Activated naive CD4-positive, alpha-beta T cell treated with anti-CD3 and anti-CD28 coated beads, Interleukin-2, amount 10 ng/mL, durations not matched to agents 7 days and 5 days (primary cell): ENCODE results near the gene FAR2.

Experiments used
- CTCF ChIA-PET: fragments of 350-600 bp; sonication (Branson Sonifier 250); formaldehyde crosslinking; loops from one replicate; lab custom pipeline; 2021; ENCODE audit warnings: antibody characterized with exemption; lab: Charles Lee
- DNase-seq: peaks from one replicate; pipeline ENCODE4 v3.0.0-alpha.2; 2020
- H3K27ac Mint-ChIP-seq: one replicate; pipeline ENCODE4 v1.8.0; 2021; ENCODE audit warnings: mild to moderate bottlenecking, moderate library complexity, mixed read lengths
- H3K27me3 Mint-ChIP-seq: one replicate; pipeline ENCODE4 v1.8.0; 2021; ENCODE audit warnings: mild to moderate bottlenecking, mixed read lengths
- H3K36me3 Mint-ChIP-seq: one replicate; pipeline ENCODE4 v1.8.0; 2021; ENCODE audit warnings: mixed read lengths
- H3K4me1 Mint-ChIP-seq: one replicate; pipeline ENCODE4 v1.8.0; 2021; ENCODE audit warnings: mixed read lengths
- H3K4me3 Mint-ChIP-seq: one replicate; pipeline ENCODE4 v1.8.0; 2021; ENCODE audit warnings: mild to moderate bottlenecking, moderate library complexity, mixed read lengths
- H3K9me3 Mint-ChIP-seq: one replicate; pipeline ENCODE4 v1.8.0; 2021; ENCODE audit warnings: mixed read lengths

Gene FAR2

GRCh38 chr12:29201746-29202145 is 52.7 kb downstream of the FAR2 start:
- Mint-ChIP-seq H3K4me1 (no peaks in the 10 kb centered on the region), H3K27me3 (no peaks in the 10 kb centered on the region), H3K27ac (no peak overlapping the region), H3K4me3 (no peak overlapping the region), H3K9me3 (peaks cover 7% of the 10 kb centered on the region), H3K36me3 (peaks cover 3% of the 10 kb centered on the region)
- DNase-seq: no peak
- CTCF ChIA-PET: no interaction called here

DNA sequence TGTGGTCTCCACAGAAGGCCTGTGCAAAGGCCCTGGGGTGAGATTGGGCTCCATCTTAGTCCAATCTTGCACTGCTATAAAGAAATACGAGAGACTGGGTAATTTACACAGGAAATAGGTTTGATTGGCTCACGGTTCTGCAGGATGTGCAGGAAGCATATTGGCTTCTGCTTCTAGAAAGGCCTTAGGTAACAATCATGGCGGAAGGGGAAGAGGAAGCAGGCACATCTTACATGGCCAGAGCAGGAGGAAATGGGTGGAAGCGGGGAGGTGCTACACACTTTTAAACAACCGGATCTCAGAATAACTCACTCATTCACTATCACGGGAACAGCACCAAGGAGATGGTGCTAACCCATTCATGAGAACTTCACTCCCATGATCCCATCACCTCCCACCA is 55.4 kb downstream of the FAR2 start:
- H3K9me3 Mint-ChIP-seq: peaks cover 7% of the 10 kb centered on the region
- peaks cover 3% of the 10 kb centered on the region for H3K36me3 Mint-ChIP-seq
- no peak overlapping the region for H3K27ac Mint-ChIP-seq
- no peak overlapping the region for H3K4me3 Mint-ChIP-seq
- CTCF ChIA-PET: no interaction called here
- H3K4me1 Mint-ChIP-seq: no peaks in the 10 kb centered on the region
- no peak for DNase-seq
- H3K27me3 Mint-ChIP-seq: no peaks in the 10 kb centered on the region

GRCh38 chr12:29207120-29207519 is 58.0 kb downstream of the FAR2 start:
- Mint-ChIP-seq H3K36me3 (peaks cover 3% of the 10 kb centered on the region), H3K4me1 (no peaks in the 10 kb centered on the region), H3K9me3 (peaks cover 7% of the 10 kb centered on the region), H3K27me3 (no peaks in the 10 kb centered on the region), H3K27ac (no peak overlapping the region), H3K4me3 (no peak overlapping the region)
- DNase-seq: no peak
- CTCF ChIA-PET: no interaction called here

DNA sequence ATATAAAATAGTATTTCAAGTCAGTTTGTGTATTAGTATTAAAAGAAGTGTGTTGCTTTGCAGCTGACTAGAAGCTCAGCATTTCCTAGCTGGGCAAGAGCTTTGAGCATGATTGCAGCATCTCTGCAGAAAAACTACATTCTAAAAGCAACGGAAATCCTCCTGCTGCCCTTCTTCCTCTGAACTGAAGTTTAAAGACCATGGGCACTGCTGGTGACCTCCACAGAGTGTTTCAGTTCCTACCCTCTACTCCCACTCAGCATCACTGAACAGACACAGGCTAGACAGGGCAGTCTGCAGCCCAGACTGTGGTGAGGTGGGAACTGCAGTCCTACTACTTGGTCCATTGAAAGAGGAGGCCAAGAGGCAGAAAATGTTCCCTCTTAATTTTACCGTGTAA is 59.0 kb downstream of the FAR2 start:
- Mint-ChIP-seq H3K9me3 (peaks cover 5% of the 10 kb centered on the region), H3K4me3 (no peak overlapping the region), H3K4me1 (no peaks in the 10 kb centered on the region), H3K27ac (no peak overlapping the region), H3K36me3 (peaks cover 3% of the 10 kb centered on the region), H3K27me3 (no peaks in the 10 kb centered on the region)
- CTCF ChIA-PET: no interaction called here
- no peak for DNase-seq

GRCh38 chr12:29208936-29209701 is 60.0 kb downstream of the FAR2 start:
- DNase-seq: no peak
- no peak overlapping the region for H3K27ac Mint-ChIP-seq
- H3K4me3 Mint-ChIP-seq: no peak overlapping the region
- H3K27me3 Mint-ChIP-seq: no peaks in the 10 kb centered on the region
- CTCF ChIA-PET: interaction anchor here (0.6 kb wide), 1 partner anchor 105 kb away, joined by 3 read pairs; no protein-coding TSS in a partner anchor
- H3K9me3 Mint-ChIP-seq: peaks cover 4% of the 10 kb centered on the region
- H3K4me1 Mint-ChIP-seq: no peaks in the 10 kb centered on the region
- peaks cover 3% of the 10 kb centered on the region for H3K36me3 Mint-ChIP-seq

DNA sequence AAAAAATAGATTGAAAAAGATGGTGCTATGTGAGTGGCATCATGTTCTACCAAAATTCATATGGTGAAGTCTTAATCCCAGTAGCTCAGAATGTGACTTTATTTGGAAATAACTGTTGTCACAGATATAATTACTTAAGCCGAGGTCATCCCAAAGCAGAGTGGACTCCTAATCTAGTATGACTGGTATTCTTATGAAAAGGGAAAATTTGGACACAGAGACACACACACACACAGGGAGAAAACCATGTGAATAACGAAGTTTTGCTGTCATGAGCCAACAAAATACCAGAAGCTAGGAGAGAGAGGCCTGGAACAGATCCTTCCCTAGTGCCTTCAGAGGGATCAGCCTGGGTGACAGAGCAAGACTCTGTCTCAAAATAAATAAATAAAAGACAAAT is 62.6 kb downstream of the FAR2 start:
- Mint-ChIP-seq H3K36me3 (no peaks in the 10 kb centered on the region), H3K4me1 (no peaks in the 10 kb centered on the region), H3K27ac (no peak overlapping the region), H3K9me3 (no peaks in the 10 kb centered on the region), H3K4me3 (no peak overlapping the region), H3K27me3 (no peaks in the 10 kb centered on the region)
- CTCF ChIA-PET: interaction anchor here (0.6 kb wide), 1 partner anchor 136 kb away, joined by 3 read pairs; no protein-coding TSS in a partner anchor
- no peak for DNase-seq

DNA sequence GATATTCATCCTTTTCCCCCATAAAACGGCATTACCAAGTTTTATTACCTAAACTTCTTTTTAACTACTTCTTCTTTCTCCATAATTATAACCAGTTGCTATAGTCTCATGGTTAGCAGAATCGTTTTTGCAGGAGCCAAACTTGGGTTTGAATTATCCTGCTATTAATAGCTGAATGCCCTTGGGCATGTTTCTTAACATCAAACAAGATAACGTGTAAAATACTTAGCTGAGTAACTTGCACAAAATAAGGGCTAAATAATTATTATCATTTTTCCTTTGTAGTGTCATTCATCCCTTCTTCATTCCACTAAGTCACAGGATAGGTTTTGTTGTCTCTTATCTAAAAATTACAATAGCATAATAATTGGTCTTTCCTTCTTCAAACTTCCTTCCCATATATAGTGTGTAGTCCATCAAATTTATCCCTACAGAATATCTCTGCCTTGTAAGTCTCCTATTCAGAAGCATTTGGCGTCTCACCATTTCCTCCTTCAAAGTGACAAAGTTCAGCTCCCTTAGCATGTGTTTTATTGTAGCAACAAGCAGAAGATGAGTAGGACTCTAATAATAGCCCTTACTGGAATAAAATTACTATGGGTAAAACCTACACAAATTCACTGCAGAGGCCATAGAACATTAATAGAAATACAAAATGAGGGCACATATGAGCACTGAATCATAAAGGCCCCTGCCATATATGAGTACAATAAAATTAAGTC is 63.8 kb downstream of the FAR2 start:
- CTCF ChIA-PET: no interaction called here
- Mint-ChIP-seq H3K27me3 (no peaks in the 10 kb centered on the region), H3K4me1 (no peaks in the 10 kb centered on the region), H3K36me3 (no peaks in the 10 kb centered on the region), H3K4me3 (no peak overlapping the region), H3K9me3 (no peaks in the 10 kb centered on the region), H3K27ac (no peak overlapping the region)
- no peak for DNase-seq

GRCh38 chr12:29216266-29216665 is 67.2 kb downstream of the FAR2 start:
- Mint-ChIP-seq H3K4me1 (no peaks in the 10 kb centered on the region), H3K9me3 (no peaks in the 10 kb centered on the region), H3K4me3 (no peak overlapping the region), H3K36me3 (no peaks in the 10 kb centered on the region), H3K27me3 (no peaks in the 10 kb centered on the region), H3K27ac (no peak overlapping the region)
- DNase-seq: no peak
- CTCF ChIA-PET: no interaction called here

DNA sequence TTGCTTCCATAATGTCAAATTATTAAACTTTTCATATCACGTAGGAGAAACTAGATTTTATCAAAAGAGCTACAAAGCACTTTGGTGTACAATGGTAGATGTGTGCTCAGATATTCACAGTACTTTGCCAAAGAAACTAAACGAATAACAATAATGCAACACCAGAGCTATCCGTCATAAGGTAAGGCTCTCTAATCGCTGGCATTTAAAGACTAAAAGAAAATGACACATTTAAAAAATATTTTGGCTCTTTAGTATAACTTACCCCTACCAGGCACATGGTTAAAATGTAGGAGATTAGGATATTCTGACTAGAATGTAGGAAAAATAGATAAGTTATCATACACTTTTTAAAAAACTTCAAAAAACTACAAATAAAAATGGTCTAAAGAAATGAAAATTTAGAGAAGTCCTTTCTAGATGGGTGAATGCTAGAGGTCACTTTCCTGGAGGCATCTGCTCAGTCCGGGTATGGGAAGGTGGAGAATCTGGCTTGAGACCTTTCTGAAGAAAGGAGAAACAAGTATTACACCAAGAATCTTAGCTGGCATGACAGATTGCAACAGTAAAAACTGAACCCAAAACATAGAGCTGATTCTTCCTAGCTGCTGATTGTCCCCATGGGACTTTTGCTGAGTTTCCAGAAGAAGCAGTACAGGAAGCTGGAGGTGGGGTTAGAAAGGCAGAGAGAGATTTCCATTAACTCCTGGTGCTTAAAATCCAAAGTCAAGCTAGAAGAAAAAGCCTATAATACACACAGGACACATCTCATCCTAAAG is 67.9 kb downstream of the FAR2 start:
- DNase-seq: no peak
- H3K4me3 Mint-ChIP-seq: no peak overlapping the region
- no peaks in the 10 kb centered on the region for H3K27me3 Mint-ChIP-seq
- H3K36me3 Mint-ChIP-seq: no peaks in the 10 kb centered on the region
- no peaks in the 10 kb centered on the region for H3K9me3 Mint-ChIP-seq
- H3K27ac Mint-ChIP-seq: no peak overlapping the region
- no peaks in the 10 kb centered on the region for H3K4me1 Mint-ChIP-seq
- CTCF ChIA-PET: no interaction called here

DNA sequence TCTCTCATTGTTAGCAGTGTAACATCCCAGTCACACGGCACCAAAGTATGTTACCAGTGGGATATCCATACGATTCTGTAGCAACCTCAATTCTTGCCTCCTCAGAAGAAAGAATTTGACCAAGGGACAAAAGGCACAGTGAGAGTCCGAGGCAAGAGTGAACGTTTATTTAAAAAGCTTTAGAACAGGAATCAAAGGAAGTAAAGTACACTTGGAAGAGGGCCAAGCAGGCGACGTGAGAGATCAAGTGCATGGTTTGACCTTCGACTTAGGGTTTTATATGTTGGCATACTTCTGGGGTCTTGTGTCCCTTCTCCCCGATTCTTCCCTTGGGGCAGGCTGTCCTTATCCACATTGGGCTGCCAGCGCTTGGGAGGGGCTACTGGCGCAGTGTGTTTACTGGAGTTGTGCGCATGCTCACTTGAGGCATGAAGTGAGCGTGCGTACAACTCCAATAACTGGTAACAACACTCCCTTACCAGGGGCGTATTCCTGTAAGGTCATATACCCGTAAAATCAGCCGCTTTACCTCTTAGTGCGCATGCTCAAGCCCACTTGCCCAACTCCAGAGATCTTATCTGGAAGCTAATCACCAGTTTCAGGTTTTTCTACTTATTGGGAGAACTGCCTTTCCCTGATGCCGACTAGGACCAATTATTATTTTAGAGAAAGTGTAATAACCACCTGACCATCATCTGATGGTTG is 71.7 kb downstream of the FAR2 start:
- Mint-ChIP-seq H3K4me1 (no peaks in the 10 kb centered on the region), H3K9me3 (no peaks in the 10 kb centered on the region)
- CTCF ChIA-PET: no interaction called here

DNA sequence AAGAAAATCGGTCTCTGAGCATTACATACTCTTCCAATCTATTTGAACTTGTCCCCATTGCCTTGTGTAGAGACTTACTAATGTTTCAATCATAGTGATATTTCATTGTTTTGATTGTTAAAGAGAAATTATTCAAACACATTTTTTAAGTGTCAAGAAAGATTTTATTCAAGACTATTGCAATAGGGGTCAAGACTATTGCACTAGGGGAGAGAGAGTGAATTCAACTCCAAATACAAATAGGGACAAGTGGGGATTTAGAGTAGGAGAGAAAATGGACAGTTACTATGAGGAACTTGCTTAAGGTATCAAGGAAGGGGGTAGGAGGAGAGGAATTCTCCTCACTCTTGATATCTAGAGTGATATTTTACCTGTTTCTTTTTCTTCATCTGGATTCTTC is 73.1 kb downstream of the FAR2 start:
- Mint-ChIP-seq H3K27me3 (no peaks in the 10 kb centered on the region), H3K9me3 (no peaks in the 10 kb centered on the region), H3K36me3 (no peaks in the 10 kb centered on the region), H3K4me3 (no peak overlapping the region), H3K27ac (no peak overlapping the region), H3K4me1 (no peaks in the 10 kb centered on the region)
- DNase-seq: no peak
- CTCF ChIA-PET: no interaction called here

More for the DNA sequence above, 71.7 kb downstream of the FAR2 start:
- no peak overlapping the region for H3K27ac Mint-ChIP-seq
- no peaks in the 10 kb centered on the region for H3K27me3 Mint-ChIP-seq
- no peak for DNase-seq
- H3K36me3 Mint-ChIP-seq: no peaks in the 10 kb centered on the region
- no peak overlapping the region for H3K4me3 Mint-ChIP-seq

GRCh38 chr12:29223426-29223825 is 74.3 kb downstream of the FAR2 start:
- CTCF ChIA-PET: no interaction called here
- H3K9me3 Mint-ChIP-seq: no peaks in the 10 kb centered on the region
- H3K27me3 Mint-ChIP-seq: no peaks in the 10 kb centered on the region
- no peaks in the 10 kb centered on the region for H3K36me3 Mint-ChIP-seq
- H3K4me1 Mint-ChIP-seq: no peaks in the 10 kb centered on the region
- H3K27ac Mint-ChIP-seq: no peak overlapping the region
- DNase-seq: no peak
- H3K4me3 Mint-ChIP-seq: no peak overlapping the region

- Mint-ChIP-seq H3K27me3 (no peaks in the 10 kb centered on the region), H3K9me3 (no peaks in the 10 kb centered on the region), H3K36me3 (no peaks in the 10 kb centered on the region), H3K4me3 (no peak overlapping the region), H3K27ac (no peak overlapping the region), H3K4me1 (no peaks in the 10 kb centered on the region)
- no peak for DNase-seq
- CTCF ChIA-PET: no interaction called here
Measured at GRCh38 chr12:29223956-29224543, 75.0 kb downstream of the FAR2 start.

DNA sequence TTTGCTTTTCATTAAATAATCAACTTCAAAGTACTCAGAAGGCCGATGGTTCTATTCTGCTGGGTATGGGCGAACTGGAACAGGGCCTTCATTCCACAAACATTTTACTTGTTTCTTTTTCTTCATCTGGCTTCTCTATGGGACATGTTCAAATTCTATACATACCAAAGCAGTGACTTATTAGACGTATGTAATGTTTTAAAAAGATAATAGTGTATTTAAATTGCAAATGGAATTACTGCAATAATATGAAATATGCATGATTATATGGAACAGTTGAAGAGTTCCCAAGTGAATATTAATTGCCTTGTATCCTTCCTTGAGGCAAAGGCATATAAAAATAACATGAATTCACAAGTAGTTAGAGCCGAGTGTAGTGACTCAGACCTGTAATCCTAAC is 75.5 kb downstream of the FAR2 start:
- no peak for DNase-seq
- CTCF ChIA-PET: no interaction called here
- Mint-ChIP-seq H3K4me1 (no peaks in the 10 kb centered on the region), H3K36me3 (no peaks in the 10 kb centered on the region), H3K27ac (no peak overlapping the region), H3K4me3 (no peak overlapping the region), H3K9me3 (no peaks in the 10 kb centered on the region), H3K27me3 (no peaks in the 10 kb centered on the region)
